ENCODE measurements around the gene SLC7A4.
"Not testable (repeated sequence)": the region's sequence is repeated elsewhere in the genome, so short reads cannot be mapped to it uniquely, and the experiment has no call there.

The SLC7A4 gene

DNA sequence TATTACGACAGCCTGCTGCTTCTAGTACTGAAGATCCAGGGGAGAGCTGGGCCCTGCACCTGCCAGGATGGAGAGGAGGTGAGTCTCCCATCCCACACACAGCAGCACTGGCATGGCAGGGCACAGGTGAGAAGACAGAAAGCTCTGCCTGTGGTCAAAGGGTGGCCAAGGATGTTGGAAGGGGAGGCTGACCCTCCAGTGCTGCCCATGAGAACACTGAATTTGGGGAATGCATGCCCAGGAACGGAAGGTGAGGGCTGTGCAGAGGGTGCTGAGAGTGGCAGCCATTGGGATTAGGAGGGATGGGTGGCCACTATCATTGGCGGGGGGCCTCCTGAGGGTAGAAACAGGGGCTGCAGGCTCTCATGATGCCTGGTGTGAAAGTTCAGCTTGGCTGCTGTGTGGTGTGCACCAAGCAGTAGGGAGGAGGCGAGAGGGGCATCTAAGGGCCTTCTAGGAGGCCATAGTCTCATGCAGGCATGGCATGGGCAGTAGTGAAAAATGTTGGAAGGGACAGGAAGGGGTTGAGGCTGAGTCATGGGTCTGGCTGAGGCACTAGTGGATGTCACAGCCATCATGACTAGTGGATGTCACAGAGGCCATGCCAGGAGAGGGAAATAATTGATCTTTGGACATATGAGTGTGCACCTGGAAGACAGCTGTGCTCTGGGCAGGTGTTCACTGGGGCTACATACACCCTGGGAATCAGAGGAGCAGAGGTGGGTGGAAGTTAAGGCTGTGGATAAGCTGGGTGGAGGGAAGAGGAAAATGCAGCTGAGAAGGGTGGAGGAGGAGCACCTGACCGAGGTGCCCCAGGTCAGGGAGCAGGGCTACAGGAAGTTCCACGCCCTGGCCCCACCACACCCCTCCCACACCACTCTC is 10.9 kb upstream of the SLC7A4 start:
- Histone ChIP-seq H3K9me3 (no peaks in the 10 kb centered on the region), H3K4me1 (ENCODE audit: control insufficient read depth in 1 of 2, insufficient read depth in 1 of 2, low read depth in 1 of 2, low read length in 1 of 2) (peaks cover 0 to 4% of the 10 kb centered on the region in 2 experiments), H3K27me3 (peaks cover 56% of the 10 kb centered on the region), H3K4me3 (ENCODE audit: low read depth in 1 of 2, low read length in 1 of 2) (no peak overlapping the region), H3K27ac (no peak overlapping the region), H3K36me3 (no peaks in the 10 kb centered on the region)
- TF ChIP-seq, protein P1, sequence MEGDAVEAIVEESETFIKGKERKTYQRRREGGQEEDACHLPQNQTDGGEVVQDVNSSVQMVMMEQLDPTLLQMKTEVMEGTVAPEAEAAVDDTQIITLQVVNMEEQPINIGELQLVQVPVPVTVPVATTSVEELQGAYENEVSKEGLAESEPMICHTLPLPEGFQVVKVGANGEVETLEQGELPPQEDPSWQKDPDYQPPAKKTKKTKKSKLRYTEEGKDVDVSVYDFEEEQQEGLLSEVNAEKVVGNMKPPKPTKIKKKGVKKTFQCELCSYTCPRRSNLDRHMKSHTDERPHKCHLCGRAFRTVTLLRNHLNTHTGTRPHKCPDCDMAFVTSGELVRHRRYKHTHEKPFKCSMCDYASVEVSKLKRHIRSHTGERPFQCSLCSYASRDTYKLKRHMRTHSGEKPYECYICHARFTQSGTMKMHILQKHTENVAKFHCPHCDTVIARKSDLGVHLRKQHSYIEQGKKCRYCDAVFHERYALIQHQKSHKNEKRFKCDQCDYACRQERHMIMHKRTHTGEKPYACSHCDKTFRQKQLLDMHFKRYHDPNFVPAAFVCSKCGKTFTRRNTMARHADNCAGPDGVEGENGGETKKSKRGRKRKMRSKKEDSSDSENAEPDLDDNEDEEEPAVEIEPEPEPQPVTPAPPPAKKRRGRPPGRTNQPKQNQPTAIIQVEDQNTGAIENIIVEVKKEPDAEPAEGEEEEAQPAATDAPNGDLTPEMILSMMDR (IDR thresholded peaks at IDR 0.05), result no peak

DNA sequence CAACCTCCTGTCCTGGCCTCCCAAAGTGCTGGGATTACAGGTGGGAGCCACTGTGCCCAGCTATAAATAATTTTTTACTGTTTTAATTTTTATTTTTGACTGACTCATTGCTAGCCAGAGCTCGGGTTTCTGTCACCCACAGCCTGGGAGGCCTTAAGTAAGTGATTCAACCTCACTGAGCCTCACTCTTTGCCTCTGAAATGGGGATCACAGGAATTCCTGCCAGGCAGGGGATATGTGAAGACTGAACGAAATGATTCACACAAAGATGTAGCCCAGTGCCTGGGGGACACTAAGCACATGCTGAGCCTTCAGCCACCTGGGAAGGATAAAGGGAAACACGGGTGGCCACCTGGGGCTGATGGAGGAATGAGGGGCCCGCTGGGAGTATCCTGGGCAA is 9.6 kb upstream of the SLC7A4 start:
- Histone ChIP-seq H3K27ac (no peak overlapping the region), H3K4me1 (ENCODE audit: control insufficient read depth in 1 of 2, insufficient read depth in 1 of 2, low read depth in 1 of 2, low read length in 1 of 2) (peaks cover 0 to 4% of the 10 kb centered on the region in 2 experiments), H3K36me3 (no peaks in the 10 kb centered on the region), H3K9me3 (no peaks in the 10 kb centered on the region), H3K27me3 (peaks cover 52% of the 10 kb centered on the region), H3K4me3 (ENCODE audit: low read depth in 1 of 2, low read length in 1 of 2) (no peak overlapping the region)
- TF ChIP-seq, protein P1 (IDR thresholded peaks at IDR 0.05), result no peak

DNA sequence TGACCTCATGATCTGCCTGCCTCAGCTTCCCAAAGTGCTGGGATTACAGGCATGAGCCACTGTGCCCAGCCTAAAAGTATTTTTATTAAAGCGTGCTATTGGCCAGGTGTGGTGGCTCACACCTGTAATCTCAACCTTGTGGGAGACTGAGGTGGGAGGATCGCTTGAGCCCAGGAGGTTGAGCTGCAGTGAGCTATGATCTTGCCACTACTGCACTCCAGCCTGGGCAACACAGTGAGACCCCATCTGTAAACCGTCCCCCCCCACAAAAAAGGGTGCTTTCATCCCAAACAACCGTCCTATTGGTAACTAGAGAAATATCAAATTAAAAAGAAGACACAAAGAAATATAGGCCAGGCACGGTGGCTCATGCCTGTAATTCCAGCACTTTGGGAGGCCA is 6.8 kb upstream of the SLC7A4 start:
- H3K27ac ChIP-seq; H3K4me3 ChIP-seq (ENCODE audit: low read depth in 1 of 2, low read length in 1 of 2); H3K4me1 ChIP-seq (ENCODE audit: control insufficient read depth in 1 of 2, insufficient read depth in 1 of 2, low read depth in 1 of 2, low read length in 1 of 2); H3K36me3 ChIP-seq; H3K9me3 ChIP-seq: not testable (repeated sequence)
- H3K27me3 ChIP-seq, result peaks cover 38% of the 10 kb centered on the region

DNA sequence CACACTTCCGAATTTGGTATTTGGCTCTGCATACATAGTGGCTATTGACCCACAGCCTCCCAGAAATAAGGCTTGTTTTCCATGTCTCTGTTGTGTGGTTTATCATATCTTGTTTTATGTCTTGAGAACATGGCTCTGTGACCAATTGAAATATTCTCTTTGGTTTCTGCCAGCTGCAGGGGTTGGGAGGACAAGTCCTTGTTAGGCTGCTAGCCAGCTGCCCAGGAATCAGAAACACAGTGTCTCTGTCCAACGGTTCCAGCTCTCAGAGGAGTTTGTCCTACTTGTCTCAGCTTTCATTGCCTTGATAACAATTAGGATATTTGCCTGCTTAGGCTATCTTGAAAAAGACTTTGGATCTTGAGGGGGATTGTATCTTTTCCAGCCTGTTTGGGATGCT is 6.0 kb upstream of the SLC7A4 start:
- Histone ChIP-seq H3K9me3 (no peaks in the 10 kb centered on the region), H3K27ac (no peak overlapping the region), H3K27me3 (peaks cover 38% of the 10 kb centered on the region), H3K36me3 (no peaks in the 10 kb centered on the region), H3K4me3 (ENCODE audit: low read depth in 1 of 2, low read length in 1 of 2) (no peak overlapping the region), H3K4me1 (ENCODE audit: control insufficient read depth in 1 of 2, insufficient read depth in 1 of 2, low read depth in 1 of 2, low read length in 1 of 2) (no peaks in the 10 kb centered on the region)
- TF ChIP-seq, protein P1 (IDR thresholded peaks at IDR 0.05), result no peak

DNA sequence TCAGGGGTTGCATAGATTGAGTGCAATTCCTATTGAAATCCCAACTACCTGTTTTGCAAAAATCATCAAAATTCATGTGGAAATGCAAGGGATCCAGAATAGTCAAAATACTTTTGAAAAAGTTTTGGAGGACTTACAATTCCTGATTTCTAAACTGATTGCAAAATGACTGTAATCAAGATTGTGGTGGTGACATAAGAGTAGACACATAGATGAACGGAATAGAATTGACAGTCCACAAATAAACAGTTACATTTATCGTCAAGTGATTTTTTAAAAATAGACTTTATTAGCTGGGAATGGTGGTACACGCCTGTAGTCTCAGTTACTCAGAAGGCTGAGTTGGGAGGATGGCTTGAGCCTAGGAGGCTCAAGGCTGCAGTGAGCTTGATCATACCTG is 2.6 kb upstream of the SLC7A4 start:
- H3K27ac ChIP-seq, result no peak overlapping the region
- TF ChIP-seq, protein P1 (IDR thresholded peaks at IDR 0.05), result no peak
- peaks cover 64% of the 10 kb centered on the region for H3K27me3 ChIP-seq
- H3K36me3 ChIP-seq, result no peaks in the 10 kb centered on the region
- no peaks in the 10 kb centered on the region for H3K4me1 ChIP-seq (ENCODE audit: control insufficient read depth in 1 of 2, insufficient read depth in 1 of 2, low read depth in 1 of 2, low read length in 1 of 2)
- no peaks in the 10 kb centered on the region for H3K9me3 ChIP-seq
- H3K4me3 ChIP-seq (ENCODE audit: low read depth in 1 of 2, low read length in 1 of 2), result no peak overlapping the region

DNA sequence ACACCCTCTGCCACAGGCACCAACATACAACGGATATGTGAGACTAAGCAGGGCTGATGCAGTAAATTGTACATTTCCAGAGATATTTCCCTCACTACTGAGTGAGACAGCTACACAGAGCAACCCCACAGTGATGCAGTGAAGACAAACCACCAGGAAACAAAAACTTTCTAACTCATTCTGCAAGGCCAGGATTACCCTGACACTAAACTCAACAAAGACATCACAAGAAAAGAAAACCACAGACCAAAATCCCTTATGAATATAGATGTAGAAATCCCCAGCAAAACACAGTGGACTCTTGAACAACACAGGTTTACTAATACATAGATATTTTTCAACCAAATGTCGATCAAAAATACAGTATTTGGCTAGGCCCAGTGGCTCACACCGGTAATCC is 1.5 kb upstream of the SLC7A4 start:
- TF ChIP-seq, protein P1 (IDR thresholded peaks at IDR 0.05), result no peak
- Histone ChIP-seq H3K4me1 (ENCODE audit: control insufficient read depth in 1 of 2, insufficient read depth in 1 of 2, low read depth in 1 of 2, low read length in 1 of 2) (no peaks in the 10 kb centered on the region), H3K36me3 (no peaks in the 10 kb centered on the region), H3K9me3 (no peaks in the 10 kb centered on the region), H3K27ac (no peak overlapping the region), H3K27me3 (peaks cover 71% of the 10 kb centered on the region), H3K4me3 (ENCODE audit: low read depth in 1 of 2, low read length in 1 of 2) (no peak overlapping the region)
